Loucy (cell line): ENCODE results near the gene BEX2.
"Not testable (repeated sequence)": the region's sequence is repeated elsewhere in the genome, so short reads cannot be mapped to it uniquely, and the experiment has no call there.

ENCODE experiments used
- H2AFZ ChIP-seq: fragments of 200-600 bp; sonication (generic); 2 replicates; pipeline ENCODE4 v1.6.0; 2016; ENCODE audit warnings: antibody characterized with exemption, mild to moderate bottlenecking, low read length, moderate library complexity
- H3F3A ChIP-seq: fragments of 200-600 bp; 2 replicates; pipeline ENCODE4 v1.6.0; 2016; ENCODE audit warnings: antibody characterized with exemption, low read depth, mild to moderate bottlenecking
- H3K27me3 ChIP-seq: fragments of 200-600 bp; sonication (generic); 2 replicates; pipeline ENCODE4 v1.6.1; 2014; ENCODE audit warnings: low read length, mild to moderate bottlenecking; ENCODE audit not compliant: insufficient read depth, poor library complexity, severe bottlenecking
- H3K36me3 ChIP-seq: fragments of 200-600 bp; sonication (generic); 2 replicates; pipeline ENCODE4 v1.6.1; 2016; ENCODE audit warnings: low read length; ENCODE audit not compliant: insufficient read depth
- H3K4me1 ChIP-seq: fragments of 200-600 bp; sonication (generic); 2 replicates; pipeline ENCODE4 v1.5.1; 2014; ENCODE audit warnings: low read length, mild to moderate bottlenecking; ENCODE audit not compliant: insufficient read depth, poor library complexity, severe bottlenecking
- H3K4me2 ChIP-seq: fragments of 200-600 bp; sonication (generic); 2 replicates; pipeline ENCODE4 v1.6.0; 2014; ENCODE audit warnings: antibody characterized with exemption, low read length, low read depth, mild to moderate bottlenecking; ENCODE audit not compliant: poor library complexity, severe bottlenecking
- H3K4me3 ChIP-seq: fragments of 200-600 bp; sonication (generic); 2 replicates; pipeline ENCODE4 v1.5.1; 2014; ENCODE audit warnings: low read length, mild to moderate bottlenecking, mixed read lengths; ENCODE audit not compliant: poor library complexity, severe bottlenecking
- H3K79me2 ChIP-seq: fragments of 200-600 bp; sonication (generic); 2 replicates; pipeline ENCODE4 v1.6.1; 2014; ENCODE audit warnings: low read length; ENCODE audit not compliant: insufficient read depth
- H3K9ac ChIP-seq: fragments of 200-600 bp; sonication (generic); 2 replicates; pipeline ENCODE4 v1.6.0; 2014; ENCODE audit warnings: mild to moderate bottlenecking, low read depth, low read length, moderate library complexity; ENCODE audit not compliant: poor library complexity, severe bottlenecking
- H3K9me2 ChIP-seq: fragments of 200-600 bp; sonication (generic); replicated peaks from 2 replicates; pipeline ENCODE4 v1.6.1; 2016; ENCODE audit warnings: low read depth, low read length, mixed read lengths
- H3K9me3 ChIP-seq: fragments of 200-600 bp; sonication (generic); 2 replicates; pipeline ENCODE4 v1.6.1; 2014; ENCODE audit warnings: mild to moderate bottlenecking, antibody characterized with exemption, low read length, low read depth; ENCODE audit not compliant: insufficient read depth
- H4K20me1 ChIP-seq: fragments of 200-600 bp; sonication (generic); 2 replicates; pipeline ENCODE4 v1.6.0; 2014; ENCODE audit warnings: antibody characterized with exemption, low read length, mild to moderate bottlenecking; ENCODE audit not compliant: insufficient read depth, poor library complexity, severe bottlenecking
- EZH2phosphoT487 ChIP-seq: fragments of 200-600 bp; IDR thresholded peaks from 2 replicates; pipeline ENCODE4 v1.6.1; 2018; ENCODE audit warnings: antibody characterized with exemption, mild to moderate bottlenecking, moderate library complexity, borderline replicate concordance
- TF ChIP-seq, protein P1 (sequence below): fragments of 200-600 bp; sonication (generic); conservative IDR thresholded peaks from 2 replicates; pipeline ENCODE4 v1.5.1; 2014; ENCODE audit warnings: mild to moderate bottlenecking, antibody characterized with exemption, low read length

Gene BEX2

DNA sequence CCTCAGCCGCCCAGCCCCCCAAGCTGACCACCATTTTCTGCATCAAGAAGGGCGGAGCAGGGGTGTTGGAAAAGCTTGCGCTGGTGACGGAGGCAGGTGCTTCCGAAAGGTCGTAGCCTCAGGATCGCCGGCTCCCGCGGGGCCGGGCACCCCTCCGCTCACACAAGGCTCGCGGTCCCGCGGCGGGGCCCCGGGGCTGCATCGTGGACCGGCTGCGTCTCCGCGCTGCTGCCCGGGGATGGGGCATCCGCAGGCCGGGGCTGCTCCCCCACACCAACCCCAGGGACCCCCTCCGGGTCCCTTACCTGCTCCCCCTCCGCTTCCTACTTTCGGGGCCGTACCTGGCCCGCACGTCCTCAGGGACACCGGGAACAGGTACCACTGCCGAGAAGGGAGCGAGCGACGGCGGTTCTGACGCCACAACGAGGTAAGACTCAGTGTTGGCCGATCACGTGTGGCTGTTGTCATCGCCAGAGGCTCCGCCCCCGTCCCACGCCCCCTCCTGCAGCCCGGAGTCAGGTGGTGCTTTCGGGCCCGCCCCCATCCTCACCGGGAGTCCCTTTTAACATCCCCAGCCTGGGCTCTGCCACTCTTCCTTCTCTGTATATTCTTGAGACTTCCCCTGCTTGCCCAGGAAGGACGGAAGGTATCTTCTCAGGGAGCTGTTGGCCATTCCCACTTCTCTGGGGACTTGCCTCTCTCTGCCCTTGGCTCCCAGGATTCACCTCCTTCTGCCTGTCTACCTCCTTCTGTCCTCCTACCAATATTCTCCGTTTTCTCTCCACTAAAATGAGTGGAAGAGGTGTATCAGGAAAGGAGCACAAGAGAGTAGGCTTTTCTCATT, at the start of gene BEX2:
BEX2 (minus strand) TSS at position 436 of the 844 bp plus-strand sequence. CDS start 1,014 bp downstream, outside the sequence.
- no peaks in the 10 kb centered on the region for H4K20me1 ChIP-seq
- H3K9me2 ChIP-seq, result no peaks in the 10 kb centered on the region
- H3K4me2 ChIP-seq, result no peak within 1 kb of the TSS
- H3K4me3 ChIP-seq, result no peak within 1 kb of the TSS
- H3K9ac ChIP-seq, result no peak within 1 kb of the TSS
- H2AFZ ChIP-seq, result no peak within 1 kb of the TSS
- H3K27me3 ChIP-seq, result no peaks in the 10 kb centered on the region
- H3K9me3 ChIP-seq, result no peaks in the 10 kb centered on the region
- no peaks in the 10 kb centered on the region for H3K79me2 ChIP-seq
- no peaks in the 10 kb centered on the region for H3K4me1 ChIP-seq
- TF ChIP-seq, protein P1, sequence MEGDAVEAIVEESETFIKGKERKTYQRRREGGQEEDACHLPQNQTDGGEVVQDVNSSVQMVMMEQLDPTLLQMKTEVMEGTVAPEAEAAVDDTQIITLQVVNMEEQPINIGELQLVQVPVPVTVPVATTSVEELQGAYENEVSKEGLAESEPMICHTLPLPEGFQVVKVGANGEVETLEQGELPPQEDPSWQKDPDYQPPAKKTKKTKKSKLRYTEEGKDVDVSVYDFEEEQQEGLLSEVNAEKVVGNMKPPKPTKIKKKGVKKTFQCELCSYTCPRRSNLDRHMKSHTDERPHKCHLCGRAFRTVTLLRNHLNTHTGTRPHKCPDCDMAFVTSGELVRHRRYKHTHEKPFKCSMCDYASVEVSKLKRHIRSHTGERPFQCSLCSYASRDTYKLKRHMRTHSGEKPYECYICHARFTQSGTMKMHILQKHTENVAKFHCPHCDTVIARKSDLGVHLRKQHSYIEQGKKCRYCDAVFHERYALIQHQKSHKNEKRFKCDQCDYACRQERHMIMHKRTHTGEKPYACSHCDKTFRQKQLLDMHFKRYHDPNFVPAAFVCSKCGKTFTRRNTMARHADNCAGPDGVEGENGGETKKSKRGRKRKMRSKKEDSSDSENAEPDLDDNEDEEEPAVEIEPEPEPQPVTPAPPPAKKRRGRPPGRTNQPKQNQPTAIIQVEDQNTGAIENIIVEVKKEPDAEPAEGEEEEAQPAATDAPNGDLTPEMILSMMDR, result no peak
- TF ChIP-seq EZH2phosphoT487, result no peak
- no peaks in the 10 kb centered on the region for H3K36me3 ChIP-seq
- H3F3A ChIP-seq, result no peaks in the 10 kb centered on the region

DNA sequence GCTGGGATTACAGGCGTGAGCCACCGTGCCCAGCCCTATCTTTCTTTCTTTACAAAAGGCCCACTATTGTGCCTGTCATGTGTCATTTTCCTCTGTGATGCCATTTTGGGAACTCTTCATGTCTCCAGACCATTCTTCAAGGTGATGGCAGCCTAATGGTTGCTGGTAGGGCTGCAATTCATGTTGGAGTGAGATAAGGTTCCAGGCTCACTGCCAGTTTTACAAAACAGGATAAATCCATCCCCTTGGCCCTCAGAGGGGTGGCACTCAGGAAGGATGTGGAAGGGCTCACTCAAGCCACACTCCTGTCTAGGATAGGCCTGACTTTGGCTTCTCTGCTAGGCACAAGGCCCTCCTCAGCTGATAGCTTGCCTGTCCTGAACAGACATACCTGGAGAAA, 49.3 kb upstream of the BEX2 start:
- H3K9me3 ChIP-seq, result no peaks in the 10 kb centered on the region
- no peak overlapping the region for H3K9ac ChIP-seq
- no peaks in the 10 kb centered on the region for H3K9me2 ChIP-seq
- TF ChIP-seq EZH2phosphoT487, result no peak
- TF ChIP-seq, protein P1, result no peak
- no peaks in the 10 kb centered on the region for H3F3A ChIP-seq
- H3K36me3 ChIP-seq, result no peaks in the 10 kb centered on the region
- H3K4me1 ChIP-seq, result peaks cover 12% of the 10 kb centered on the region
- no peak overlapping the region for H3K4me2 ChIP-seq
- no peaks in the 10 kb centered on the region for H4K20me1 ChIP-seq
- H3K4me3 ChIP-seq, result no peak overlapping the region
- no peak overlapping the region for H2AFZ ChIP-seq
- H3K27me3 ChIP-seq, result no peaks in the 10 kb centered on the region
- peaks cover 18% of the 10 kb centered on the region; the same call in 1 of the 2 replicates for H3K79me2 ChIP-seq

DNA sequence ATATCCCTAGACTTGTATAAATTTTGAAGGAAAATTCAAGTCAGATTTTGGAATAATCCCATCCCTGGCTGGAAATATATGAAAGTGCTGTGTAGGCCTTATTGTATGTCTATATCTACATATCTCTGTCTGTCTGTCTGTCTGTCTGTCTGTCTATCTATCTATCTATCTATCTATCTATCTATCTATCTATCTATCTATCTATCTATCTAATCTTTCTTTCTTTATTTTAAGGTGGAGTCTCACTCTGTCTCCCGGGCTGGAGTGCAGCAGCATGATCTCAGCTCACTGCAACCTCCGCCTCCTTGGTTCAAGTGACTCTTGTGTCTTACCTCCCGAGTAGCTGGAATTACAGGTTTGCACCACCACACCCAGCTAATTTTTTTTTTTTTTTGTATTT, 48.8 kb upstream of the BEX2 start:
- H4K20me1 ChIP-seq, H3K4me3 ChIP-seq, H3K36me3 ChIP-seq, H3K4me2 ChIP-seq, H3K9me3 ChIP-seq, H3K27me3 ChIP-seq, H3K9ac ChIP-seq, H2AFZ ChIP-seq, H3F3A ChIP-seq, H3K9me2 ChIP-seq: not testable (repeated sequence)
- H3K4me1 ChIP-seq, result peaks cover 12% of the 10 kb centered on the region
- peaks cover 18% of the 10 kb centered on the region; the same call in 1 of the 2 replicates for H3K79me2 ChIP-seq
